Nucleus accumbens (tissue), 56 donors: ENCODE results near the gene TAGLN.

ENCODE experiments used
- DNase-seq, 56 donors: peaks; one replicate each; lab custom pipeline; 2025; lab: John Stamatoyannopoulos, UW

The TAGLN gene

GRCh38 chr11:117210620-117211019 is 11.4 kb downstream of the TAGLN start:
- no peak for DNase-seq

GRCh38 chr11:117212697-117213355 is 13.7 kb downstream of the TAGLN start:
- DNase-seq, result no peak

- DNase-seq, result no peak
Measured at GRCh38 chr11:117214404-117215110, 15.4 kb downstream of the TAGLN start.

GRCh38 chr11:117217141-117218084 is 18.2 kb downstream of the TAGLN start:
- DNase-seq, result no peak

GRCh38 chr11:117218133-117218915 is 19.2 kb downstream of the TAGLN start:
- DNase-seq, result no peak

DNA sequence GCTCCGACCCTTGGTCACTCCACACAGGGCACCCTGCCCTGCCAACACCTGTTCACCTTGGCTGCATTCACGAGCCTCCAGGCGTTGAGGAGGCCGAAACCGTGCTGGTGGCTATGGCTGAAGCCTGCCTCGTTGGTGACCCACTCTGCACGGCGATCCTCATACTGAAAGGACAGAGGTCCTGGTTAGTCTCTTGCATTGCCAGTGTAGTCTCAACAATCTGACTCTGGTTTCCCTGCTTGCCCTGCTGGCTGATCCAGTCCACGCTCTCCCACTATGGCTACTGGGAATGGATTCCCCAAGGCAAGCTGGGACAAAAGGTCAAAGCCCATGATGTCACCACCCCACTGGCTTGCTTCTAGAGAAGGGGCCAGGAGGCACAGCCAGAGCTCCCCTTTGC is 19.8 kb downstream of the TAGLN start:
- DNase-seq, result no peak

DNA sequence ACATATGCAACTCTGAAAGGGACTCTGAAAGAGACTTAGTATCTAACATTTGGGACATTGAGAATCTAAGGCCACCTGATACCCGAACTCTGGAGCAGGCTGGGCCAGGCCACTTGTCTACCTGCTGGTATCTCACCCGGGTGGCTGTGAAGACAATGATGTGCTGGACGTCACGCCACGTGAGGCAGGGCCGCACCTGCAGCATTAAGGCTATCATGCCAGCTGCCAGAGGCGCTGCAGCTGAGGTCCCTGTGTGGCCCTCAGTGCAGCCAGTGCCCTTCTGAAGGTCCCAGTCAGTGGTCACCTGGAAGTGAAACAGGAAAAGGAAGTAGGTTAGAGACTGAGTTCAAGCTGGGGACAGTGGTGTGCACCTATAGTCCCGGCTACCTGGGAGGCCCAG is 20.3 kb downstream of the TAGLN start:
- DNase-seq, result no peak

- no peak for DNase-seq
Measured at GRCh38 chr11:117219995-117220394, 20.8 kb downstream of the TAGLN start.

DNA sequence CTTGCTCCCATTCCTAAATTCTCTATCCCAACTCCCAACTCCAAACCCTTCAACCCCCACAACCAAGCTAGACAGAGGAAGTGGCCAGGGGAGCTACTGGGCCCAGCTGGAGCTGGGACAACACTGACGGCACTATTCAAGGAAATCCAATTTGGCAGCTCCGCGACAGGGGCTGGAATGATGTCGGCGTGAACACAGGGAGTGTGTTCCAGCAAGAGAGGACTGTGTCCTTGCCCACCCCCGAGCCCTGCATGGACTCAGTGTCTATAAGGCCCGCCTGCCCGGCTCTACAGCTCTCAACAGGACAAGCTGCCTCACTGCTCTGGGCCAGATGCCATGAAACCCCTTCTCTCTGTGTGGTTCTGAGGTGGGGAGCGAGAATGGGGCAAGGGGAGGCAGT is 21.4 kb downstream of the TAGLN start:
- DNase-seq, result peak in 47 of 56 donors; percentile 11 to 83 (median 47)

DNA sequence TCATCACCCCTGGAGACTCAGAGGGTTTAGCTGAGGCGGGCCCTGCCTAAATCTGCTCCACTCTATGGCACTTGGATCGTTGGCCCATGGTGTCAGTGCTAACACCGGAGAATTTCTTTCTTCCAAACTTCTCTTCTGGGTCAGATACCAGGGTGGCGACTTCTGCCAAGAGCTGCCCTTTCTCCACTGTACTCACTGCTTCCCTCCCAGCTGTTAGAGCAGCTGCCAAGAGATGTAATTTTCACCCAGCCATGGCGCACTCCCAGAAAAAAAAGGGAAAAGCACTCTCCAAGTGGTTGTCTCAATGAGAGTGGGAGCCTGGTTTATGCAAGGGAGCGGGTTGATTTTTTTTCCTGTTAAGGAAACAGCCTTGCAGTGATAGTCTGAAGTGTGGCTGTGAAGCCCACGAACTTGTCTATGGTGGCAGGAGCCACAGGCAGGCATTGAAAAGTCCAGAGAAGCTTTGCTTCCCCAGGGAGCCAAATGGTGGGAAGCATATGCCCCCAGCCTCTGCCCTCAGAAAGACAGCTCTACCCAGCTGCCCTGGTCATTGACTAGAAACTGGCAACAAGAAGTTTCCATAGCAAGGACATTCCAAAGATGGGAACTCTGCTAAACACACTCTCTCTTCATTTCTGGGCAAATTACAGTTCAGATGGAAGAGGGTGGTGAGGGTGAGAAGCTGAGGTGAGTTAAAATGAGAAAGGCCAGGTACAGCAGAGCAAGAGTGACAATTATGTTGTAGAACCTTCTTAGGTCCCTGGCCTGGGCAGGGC is 22.0 kb downstream of the TAGLN start:
- DNase-seq, result peak in 15 of 56 donors; percentile 25 to 56 (median 42)

DNA sequence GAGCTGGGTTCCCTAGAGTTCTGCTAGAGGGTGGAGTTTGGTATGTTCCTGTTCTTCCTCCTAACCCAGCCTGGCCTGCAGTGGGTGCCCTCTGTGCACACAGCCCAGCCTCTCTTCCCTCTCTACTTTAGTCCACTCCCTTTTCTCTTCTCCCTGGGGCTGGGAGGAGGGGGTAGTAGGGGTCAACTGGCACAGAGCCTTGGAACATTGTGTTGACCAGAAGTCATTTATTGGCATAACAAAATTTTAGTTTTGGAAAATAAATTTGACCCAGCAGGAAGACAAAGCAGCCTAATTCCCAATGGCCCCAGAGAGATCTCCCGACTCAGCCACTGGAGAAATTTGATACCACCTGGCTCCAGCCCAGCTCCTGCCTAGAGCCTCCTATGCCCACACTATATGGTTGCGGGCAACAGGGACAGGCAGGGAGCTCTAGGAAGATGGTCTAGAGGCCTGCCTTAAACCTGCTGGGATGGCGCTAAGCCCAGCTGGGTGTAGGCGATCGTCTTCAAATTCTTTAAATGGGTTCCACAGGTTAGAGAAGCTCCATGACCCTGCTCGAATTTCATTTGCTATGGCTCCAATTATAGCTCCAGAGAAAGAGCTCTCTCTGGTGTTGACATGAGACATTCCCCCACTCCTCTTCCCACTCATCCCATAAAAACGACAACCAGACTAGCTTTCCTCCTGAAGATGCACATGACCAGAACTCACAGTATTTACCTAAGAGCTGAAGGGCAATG is 22.8 kb downstream of the TAGLN start:
- DNase-seq, result no peak

DNA sequence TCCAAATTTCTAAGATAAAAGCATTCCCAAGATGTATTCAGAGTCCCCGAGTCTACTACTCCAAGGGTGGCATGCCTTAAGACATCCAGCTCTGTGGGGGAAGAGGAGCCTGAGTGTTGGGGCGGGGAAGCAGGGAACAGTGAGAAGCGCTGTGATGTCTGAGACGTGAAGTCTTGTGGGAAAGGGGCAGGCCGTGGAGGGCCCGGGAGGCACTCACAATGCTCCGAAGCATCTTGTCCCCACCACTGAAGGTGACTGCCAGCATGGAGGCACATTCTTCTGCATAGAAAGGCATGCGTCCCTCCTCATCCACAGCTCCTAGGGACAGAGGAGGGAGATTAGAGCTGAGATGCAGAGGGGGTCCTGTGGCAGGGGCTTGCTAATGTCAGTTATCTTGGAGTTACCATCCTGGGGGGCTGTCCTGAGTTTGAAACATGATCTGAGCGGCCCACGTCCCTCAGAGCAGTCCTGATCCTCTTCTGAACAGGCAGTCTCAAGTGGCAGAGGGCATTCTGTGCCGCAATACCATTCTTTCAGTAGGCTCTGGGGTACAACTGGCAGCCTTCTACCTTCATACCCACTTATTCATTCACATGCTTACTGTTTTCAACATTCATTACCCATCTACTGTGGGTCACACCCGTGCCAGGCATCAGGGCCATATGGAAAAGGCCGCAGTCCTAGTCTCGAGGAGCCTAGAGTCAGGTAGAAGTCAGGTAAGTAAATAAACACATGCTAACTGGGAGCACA is 24.0 kb downstream of the TAGLN start:
- peak in 4 of 56 donors; percentile 17 to 41 (median 32) for DNase-seq

- DNase-seq, result no peak
Measured at GRCh38 chr11:117223741-117224689, 24.8 kb downstream of the TAGLN start.

GRCh38 chr11:117225553-117226170 is 26.5 kb downstream of the TAGLN start:
- DNase-seq, result no peak

GRCh38 chr11:117226388-117227385 is 27.5 kb downstream of the TAGLN start:
- peak in 32 of 56 donors; percentile 19 to 73 (median 37) for DNase-seq
